Measurements from ENCODE around the gene RAET1L. TPM values are rescaled to one million over a fixed set of nuclear protein-coding genes. Genes with fewer than 3 reads are reported as not detected.
"Not testable (repeated sequence)": the region's sequence is repeated elsewhere in the genome, so short reads cannot be mapped to it uniquely, and the experiment has no call there.

RAET1L gene
- total and polyA plus RNA-seq, 2 experiments from 2014 or later = not detected

GRCh38 chr6:150018846-150019580 lies 6.3 kb downstream of the RAET1L start:
- Histone ChIP-seq H3K27me3 (peaks cover 84% of the 10 kb centered on the region), H3K27ac (no peak overlapping the region), H3K9me3 (ENCODE audit: low read depth) (no peaks in the 10 kb centered on the region), H3K4me1 (ENCODE audit: low read depth) (no peaks in the 10 kb centered on the region), H3K4me3 (no peak overlapping the region), H3K36me3 (no peaks in the 10 kb centered on the region)
- no peak for DNase-seq (ENCODE audit: low read depth in 1 of 2, low spot score in 1 of 2)
- TF ChIP-seq CTCF (IDR thresholded peaks at IDR 0.05; ENCODE audit: low read depth, low read length) = no peak

GRCh38 chr6:150017186-150017521 lies 8.2 kb downstream of the RAET1L start:
- not testable (repeated sequence) for H3K36me3 ChIP-seq; DNase-seq (ENCODE audit: low read depth in 1 of 2, low spot score in 1 of 2); H3K9me3 ChIP-seq (ENCODE audit: low read depth); H3K27ac ChIP-seq; H3K4me3 ChIP-seq; H3K4me1 ChIP-seq (ENCODE audit: low read depth)
- peak; percentile 23 for TF ChIP-seq CTCF (IDR thresholded peaks at IDR 0.05; ENCODE audit: low read depth, low read length)
- H3K27me3 ChIP-seq = peaks cover 91% of the 10 kb centered on the region

GRCh38 chr6:150016324-150017185 lies 8.8 kb downstream of the RAET1L start:
- Histone ChIP-seq H3K27ac (no peak overlapping the region), H3K27me3 (peaks cover 94% of the 10 kb centered on the region), H3K36me3 (no peaks in the 10 kb centered on the region), H3K9me3 (ENCODE audit: low read depth) (no peaks in the 10 kb centered on the region), H3K4me3 (no peak overlapping the region), H3K4me1 (ENCODE audit: low read depth) (no peaks in the 10 kb centered on the region)
- peak; percentile 74 to 79 for DNase-seq (ENCODE audit: low read depth in 1 of 2, low spot score in 1 of 2)
- TF ChIP-seq CTCF (IDR thresholded peaks at IDR 0.05; ENCODE audit: low read depth, low read length) = peak; percentile 48

- DNase-seq (ENCODE audit: low read depth in 1 of 2, low spot score in 1 of 2); H3K4me1 ChIP-seq (ENCODE audit: low read depth); H3K36me3 ChIP-seq; H3K9me3 ChIP-seq (ENCODE audit: low read depth); H3K4me3 ChIP-seq; H3K27ac ChIP-seq: not testable (repeated sequence)
- peaks cover 94% of the 10 kb centered on the region for H3K27me3 ChIP-seq
Observed at GRCh38 chr6:150015281-150016001, 9.9 kb downstream of the RAET1L start.

GRCh38 chr6:150014623-150015280 lies 10.6 kb downstream of the RAET1L start:
- peaks cover 97% of the 10 kb centered on the region for H3K27me3 ChIP-seq
- DNase-seq (ENCODE audit: low read depth in 1 of 2, low spot score in 1 of 2); H3K36me3 ChIP-seq; H3K27ac ChIP-seq; H3K4me1 ChIP-seq (ENCODE audit: low read depth); H3K9me3 ChIP-seq (ENCODE audit: low read depth); H3K4me3 ChIP-seq: not testable (repeated sequence)

- not testable (repeated sequence) for H3K9me3 ChIP-seq (ENCODE audit: low read depth); H3K27ac ChIP-seq; DNase-seq (ENCODE audit: low read depth in 1 of 2, low spot score in 1 of 2); H3K36me3 ChIP-seq; H3K4me3 ChIP-seq; H3K4me1 ChIP-seq (ENCODE audit: low read depth)
- peaks cover 100% of the 10 kb centered on the region for H3K27me3 ChIP-seq
Observed at GRCh38 chr6:150013785-150014622, 11.3 kb downstream of the RAET1L start.

- H3K36me3 ChIP-seq; H3K27ac ChIP-seq; H3K4me3 ChIP-seq; H3K4me1 ChIP-seq (ENCODE audit: low read depth); DNase-seq (ENCODE audit: low read depth in 1 of 2, low spot score in 1 of 2); H3K9me3 ChIP-seq (ENCODE audit: low read depth): not testable (repeated sequence)
- peaks cover 100% of the 10 kb centered on the region for H3K27me3 ChIP-seq
Observed at GRCh38 chr6:150012846-150013784, 12.2 kb downstream of the RAET1L start.
